T-helper 9 cell (primary cell): ENCODE measurements around the gene CCDC148.
"Not testable (repeated sequence)": the region's sequence is repeated elsewhere in the genome, so short reads cannot be mapped to it uniquely, and the experiment has no call there.

Experiments used
- DNase-seq: peaks from one replicate; pipeline ENCODE4 v3.0.0-alpha.2; 2020

CCDC148 gene

GRCh38 chr2:158276619-158277471 is 179.7 kb downstream of the CCDC148 start:
- no peak for DNase-seq

- no peak for DNase-seq
Observed at GRCh38 chr2:158273791-158274190, 182.8 kb downstream of the CCDC148 start.

GRCh38 chr2:158270536-158270935 is 186.0 kb downstream of the CCDC148 start:
- no peak for DNase-seq

- no peak for DNase-seq
Observed at GRCh38 chr2:158269143-158269542, 187.4 kb downstream of the CCDC148 start.

- DNase-seq = no peak
Observed at GRCh38 chr2:158266111-158266510, 190.4 kb downstream of the CCDC148 start.

- DNase-seq = no peak
Observed at GRCh38 chr2:158255257-158255656, 201.3 kb downstream of the CCDC148 start.

- DNase-seq = no peak
Observed at GRCh38 chr2:158253170-158253569, 203.4 kb downstream of the CCDC148 start.

GRCh38 chr2:158251356-158251755 is 205.2 kb downstream of the CCDC148 start:
- no peak for DNase-seq

GRCh38 chr2:158243392-158243791 is 213.2 kb downstream of the CCDC148 start:
- DNase-seq = no peak

- no peak for DNase-seq
Observed at GRCh38 chr2:158242280-158242679, 214.3 kb downstream of the CCDC148 start.

- no peak for DNase-seq
Observed at GRCh38 chr2:158240975-158241374, 215.6 kb downstream of the CCDC148 start.

- no peak for DNase-seq
Observed at GRCh38 chr2:158239271-158239670, 217.3 kb downstream of the CCDC148 start.

- no peak for DNase-seq
Observed at GRCh38 chr2:158234497-158234896, 222.1 kb downstream of the CCDC148 start.

- no peak for DNase-seq
Observed at GRCh38 chr2:158232476-158232875, 224.1 kb downstream of the CCDC148 start.

GRCh38 chr2:158228943-158229508 is 227.5 kb downstream of the CCDC148 start:
- no peak for DNase-seq

GRCh38 chr2:158223066-158223465 is 233.5 kb downstream of the CCDC148 start:
- DNase-seq = not testable (repeated sequence)

- no peak for DNase-seq
Observed at GRCh38 chr2:158221063-158222020, 235.2 kb downstream of the CCDC148 start.

GRCh38 chr2:158217593-158217992 is 239.0 kb downstream of the CCDC148 start:
- no peak for DNase-seq

GRCh38 chr2:158214431-158214830 is 242.1 kb downstream of the CCDC148 start:
- no peak for DNase-seq

GRCh38 chr2:158213773-158214172 is 242.8 kb downstream of the CCDC148 start:
- no peak for DNase-seq

GRCh38 chr2:158212301-158212700 is 244.3 kb downstream of the CCDC148 start:
- DNase-seq = no peak

GRCh38 chr2:158211502-158211901 is 245.1 kb downstream of the CCDC148 start:
- DNase-seq = no peak

- no peak for DNase-seq
Observed at GRCh38 chr2:158207354-158207753, 249.2 kb downstream of the CCDC148 start.
